HepG2 (cell line): ENCODE measurements around the gene HOXA1.

ENCODE experiments used
- EP300 ChIP-seq, 3 experiments: sonication (generic) in 1 of 3; formaldehyde crosslinking in 1 of 3; IDR thresholded peaks; 2 replicates each; pipeline versions ENCODE4 v1.5.1 to v1.6.1; 2011 to 2020; ENCODE audit warnings: low read depth in 2 of 3, low read length in 2 of 3, borderline replicate concordance in 1 of 3, improper control_type of control experiment in 1 of 3, mild to moderate bottlenecking in 1 of 3, missing genetic modification reagents in 1 of 3, moderate library complexity in 1 of 3
- MIXL1 ChIP-seq: IDR thresholded peaks from 2 replicates; pipeline ENCODE4 v1.6.1; 2016
- MYC ChIP-seq: sonication (generic); formaldehyde crosslinking; IDR thresholded peaks from 2 replicates; pipeline ENCODE4 v1.9.0; 2021; ENCODE audit warnings: missing genetic modification reagents, borderline replicate concordance
- PRPF4 ChIP-seq: fragments of 200-400 bp; formaldehyde crosslinking; IDR thresholded peaks from 2 replicates; pipeline ENCODE4 v1.6.1; 2016; ENCODE audit warnings: low read length, low read depth; ENCODE audit not compliant: poor library complexity, severe bottlenecking
- ZNF10 ChIP-seq: sonication (generic); formaldehyde crosslinking; IDR thresholded peaks from 2 replicates; pipeline ENCODE4 v1.4.0; 2020; ENCODE audit warnings: mild to moderate bottlenecking, low read depth, missing genetic modification reagents, borderline replicate concordance
- ZNF776 ChIP-seq: sonication (generic); formaldehyde crosslinking; IDR thresholded peaks from 2 replicates; pipeline ENCODE4 v1.4.0; 2020; ENCODE audit warnings: mild to moderate bottlenecking, missing genetic modification reagents
- TF ChIP-seq, protein P1 (sequence below): sonication (generic); formaldehyde crosslinking; IDR thresholded peaks from 2 replicates; pipeline ENCODE4 v1.4.0; 2020; ENCODE audit warnings: mild to moderate bottlenecking, missing genetic modification reagents

- TF ChIP-seq ZNF776 (CRISPR knock-in tag), result no peak
- no peak for TF ChIP-seq MIXL1 (CRISPR knock-in tag)
- TF ChIP-seq ZNF10 (CRISPR knock-in tag), result no peak
- TF ChIP-seq MYC (CRISPR knock-in tag), result no peak
- TF ChIP-seq PRPF4, result no peak
- TF ChIP-seq EP300 (IDR thresholded peaks at IDR 0.05; ENCODE audit: low read depth in 2 of 2, low read length in 2 of 2), result no peak
- TF ChIP-seq EP300 (CRISPR knock-in tag; IDR thresholded peaks at IDR 0.05; ENCODE audit: borderline replicate concordance), result no peak
- TF ChIP-seq, protein P1, sequence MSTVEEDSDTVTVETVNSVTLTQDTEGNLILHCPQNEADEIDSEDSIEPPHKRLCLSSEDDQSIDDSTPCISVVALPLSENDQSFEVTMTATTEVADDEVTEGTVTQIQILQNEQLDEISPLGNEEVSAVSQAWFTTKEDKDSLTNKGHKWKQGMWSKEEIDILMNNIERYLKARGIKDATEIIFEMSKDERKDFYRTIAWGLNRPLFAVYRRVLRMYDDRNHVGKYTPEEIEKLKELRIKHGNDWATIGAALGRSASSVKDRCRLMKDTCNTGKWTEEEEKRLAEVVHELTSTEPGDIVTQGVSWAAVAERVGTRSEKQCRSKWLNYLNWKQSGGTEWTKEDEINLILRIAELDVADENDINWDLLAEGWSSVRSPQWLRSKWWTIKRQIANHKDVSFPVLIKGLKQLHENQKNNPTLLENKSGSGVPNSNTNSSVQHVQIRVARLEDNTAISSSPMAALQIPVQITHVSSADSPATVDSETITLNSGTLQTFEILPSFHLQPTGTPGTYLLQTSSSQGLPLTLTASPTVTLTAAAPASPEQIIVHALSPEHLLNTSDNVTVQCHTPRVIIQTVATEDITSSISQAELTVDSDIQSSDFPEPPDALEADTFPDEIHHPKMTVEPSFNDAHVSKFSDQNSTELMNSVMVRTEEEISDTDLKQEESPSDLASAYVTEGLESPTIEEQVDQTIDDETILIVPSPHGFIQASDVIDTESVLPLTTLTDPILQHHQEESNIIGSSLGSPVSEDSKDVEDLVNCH, result no peak
Measured at GRCh38 chr7:27140126-27140857, 44.5 kb upstream of the HOXA1 start.
